GM23338 (cell line): ENCODE data around the gene ANKRD22. TPM values are rescaled to one million over a fixed set of nuclear protein-coding genes. Genes with fewer than 3 reads are reported as not detected.
"Not testable (repeated sequence)": the region's sequence is repeated elsewhere in the genome, so short reads cannot be mapped to it uniquely, and the experiment has no call there.

Experiments
- ATAC-seq: fragments of 200-7000 bp; cut with Tn5 transposase; 3 replicates; pipeline ENCODE4 v1.9.1; 2020
- DNase-seq: peaks from one replicate; pipeline ENCODE4 v3.0.0-alpha.2; 2015; ENCODE audit warnings: low spot score
- H2AFZ ChIP-seq: fragments of 200-600 bp; sonication (generic); 2 replicates; pipeline ENCODE4 v1.8.0; 2016; ENCODE audit warnings: antibody characterized with exemption, mild to moderate bottlenecking, moderate library complexity
- H3F3A ChIP-seq: fragments of 200-600 bp; sonication (generic); replicated peaks from 2 replicates; pipeline ENCODE4 v1.8.0; 2017; ENCODE audit warnings: antibody characterized with exemption, mixed run types, low read depth
- H3K27ac ChIP-seq: fragments of 200-600 bp; sonication (generic); 2 replicates; pipeline ENCODE4 v1.6.1; 2016; ENCODE audit warnings: low read depth
- H3K27me3 ChIP-seq: fragments of 200-600 bp; sonication (generic); 2 replicates; pipeline ENCODE4 v1.8.0; 2016; ENCODE audit warnings: mild to moderate bottlenecking, mixed run types, moderate library complexity; ENCODE audit not compliant: insufficient read depth
- H3K36me3 ChIP-seq: fragments of 200-600 bp; sonication (generic); 2 replicates; pipeline ENCODE4 v1.8.0; 2016; ENCODE audit warnings: mild to moderate bottlenecking; ENCODE audit not compliant: insufficient read depth
- H3K4me1 ChIP-seq: fragments of 200-600 bp; sonication (generic); 2 replicates; pipeline ENCODE4 v1.8.0; 2016; ENCODE audit warnings: mild to moderate bottlenecking, moderate library complexity; ENCODE audit not compliant: insufficient read depth
- H3K4me2 ChIP-seq: fragments of 200-600 bp; sonication (generic); 2 replicates; pipeline ENCODE4 v1.7.1; 2017; ENCODE audit warnings: mixed run types
- H3K4me3 ChIP-seq: fragments of 200-600 bp; sonication (generic); 2 replicates; pipeline ENCODE4 v1.6.1; 2016; ENCODE audit warnings: mixed run types
- H3K79me2 ChIP-seq: fragments of 200-600 bp; sonication (generic); replicated peaks from 2 replicates; pipeline ENCODE4 v1.8.0; 2017; ENCODE audit warnings: mild to moderate bottlenecking; ENCODE audit not compliant: insufficient read depth
- H3K9me2 ChIP-seq: fragments of 200-600 bp; sonication (generic); 2 replicates; pipeline ENCODE4 v1.8.0; 2017; ENCODE audit not compliant: insufficient read depth
- H4K20me1 ChIP-seq: fragments of 200-600 bp; sonication (generic); replicated peaks from 2 replicates; pipeline ENCODE4 v1.8.0; 2017; ENCODE audit warnings: mild to moderate bottlenecking; ENCODE audit not compliant: insufficient read depth
- H3K27ac Mint-ChIP-seq: 2 replicates; pipeline ENCODE4 v1.8.0; 2020; ENCODE audit warnings: inconsistent platforms, mild to moderate bottlenecking, moderate library complexity, mixed read lengths
- H3K27me3 Mint-ChIP-seq: 3 replicates; pipeline ENCODE4 v1.8.0; 2022; ENCODE audit warnings: low read depth, mild to moderate bottlenecking, moderate library complexity, mixed read lengths, inconsistent platforms; ENCODE audit not compliant: insufficient read depth, poor library complexity
- H3K36me3 Mint-ChIP-seq: 3 replicates; pipeline ENCODE4 v1.8.0; 2021; ENCODE audit warnings: low read depth, mild to moderate bottlenecking, inconsistent platforms, moderate library complexity, mixed read lengths
- H3K4me1 Mint-ChIP-seq: 3 replicates; pipeline ENCODE4 v1.8.0; 2020; ENCODE audit warnings: mild to moderate bottlenecking, inconsistent platforms, mixed read lengths
- H3K4me3 Mint-ChIP-seq: 3 replicates; pipeline ENCODE4 v1.8.0; 2021; ENCODE audit warnings: moderate library complexity, mild to moderate bottlenecking, inconsistent platforms, mixed read lengths
- H3K9me3 Mint-ChIP-seq: 3 replicates; pipeline ENCODE4 v1.8.0; 2020; ENCODE audit warnings: moderate library complexity, mild to moderate bottlenecking, inconsistent platforms, mixed read lengths
- CREB1 ChIP-seq: fragments of 250-450 bp; sonication (Bioruptor Pico); IDR thresholded peaks from 2 replicates; pipeline ENCODE4 v1.5.0; 2020; ENCODE audit warnings: low read depth, mild to moderate bottlenecking, moderate library complexity
- CTCF ChIP-seq, 2 experiments: fragments of 200-600 bp in 1 of 2; sonication (generic) in 1 of 2; conservative IDR thresholded peaks; 2 replicates each; pipeline versions ENCODE4 v1.5.1 to v1.6.1; 2016 to 2017; ENCODE audit warnings: antibody characterized with exemption in 2 of 2, low read depth in 2 of 2, mild to moderate bottlenecking in 2 of 2, moderate library complexity in 1 of 2
- ETS1 ChIP-seq: IDR thresholded peaks from 2 replicates; pipeline ENCODE4 v1.6.1; 2016; ENCODE audit warnings: antibody characterized with exemption
- EZH2 ChIP-seq: fragments of 200-600 bp; sonication (generic); IDR thresholded peaks from one replicate; pipeline ENCODE4 v1.8.0; 2017; ENCODE audit warnings: antibody characterized with exemption, mild to moderate bottlenecking, low read depth; ENCODE audit not compliant: unreplicated experiment
- NANOG ChIP-seq: IDR thresholded peaks from 2 replicates; pipeline ENCODE4 v1.6.1; 2016; ENCODE audit warnings: antibody characterized with exemption, borderline replicate concordance
- REST ChIP-seq: IDR thresholded peaks from one replicate; pipeline ENCODE4 v1.6.1; 2018; ENCODE audit warnings: antibody characterized with exemption; ENCODE audit not compliant: unreplicated experiment
- STAT1 ChIP-seq: IDR thresholded peaks from one replicate; pipeline ENCODE4 v1.6.1; 2016; ENCODE audit warnings: antibody characterized with exemption; ENCODE audit not compliant: unreplicated experiment
- ZNF114 ChIP-seq: fragments of 250-450 bp; sonication (Bioruptor Pico); IDR thresholded peaks from 2 replicates; pipeline ENCODE4 v1.5.0; 2020; ENCODE audit warnings: mild to moderate bottlenecking, moderate library complexity
- polyA plus RNA-seq: library from polyadenylated mRNA; unstranded; fragments of >200 nt; fragmentation: Nextera tagmentation; extraction: Ambion mirVana; gene quantifications from 2 replicates; pipeline ENCODE4 v1.2.1, GENCODE V29; 2016
- total RNA-seq: library from RNA; depleted of rRNA; stranded (reverse); fragments of >200 nt; shearing (Covaris generic); gene quantifications from 2 replicates; pipeline ENCODE4 v1.2.3, GENCODE V29; 2014

ANKRD22 gene
- total and polyA plus RNA-seq, 2 experiments from 2014 or later: not detected

- TF ChIP-seq REST (no peak), NANOG (no peak), ZNF114 (CRISPR knock-in tag) (no peak), ETS1 (no peak), CREB1 (CRISPR knock-in tag) (no peak), STAT1 (no peak), EZH2 (no peak)
Observed at GRCh38 chr10:88840104-88840503, 11.5 kb downstream of the ANKRD22 start (continued).

DNA sequence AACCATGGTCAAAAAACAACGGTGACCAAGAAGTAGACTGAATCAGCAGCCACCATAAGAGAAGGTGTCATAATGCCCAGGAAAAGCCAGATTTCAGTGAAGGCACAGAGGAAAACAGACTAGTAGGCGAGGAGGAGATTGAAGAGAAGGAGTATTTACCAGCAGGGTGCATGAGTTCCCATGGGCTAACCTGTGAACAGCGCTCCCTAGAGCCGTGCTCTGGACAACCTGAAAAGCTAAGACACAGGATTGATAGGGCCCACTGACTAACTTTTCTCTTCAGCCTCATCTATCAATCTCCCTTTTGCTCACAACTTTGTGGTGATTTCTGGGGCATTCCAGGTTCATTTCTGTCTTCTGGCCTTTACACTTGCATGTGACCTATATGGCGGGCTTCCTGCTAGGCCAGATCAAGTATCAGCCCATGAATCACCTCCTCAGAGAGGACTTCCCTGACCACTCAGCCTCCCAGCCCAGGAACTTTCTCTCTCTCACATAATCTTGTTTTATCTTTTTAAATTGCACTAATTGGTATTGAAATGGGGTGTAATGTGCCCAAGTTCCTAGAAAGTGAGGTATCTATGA lies 12.8 kb downstream of the ANKRD22 start:
- H3K27me3 Mint-ChIP-seq: no peaks in the 10 kb centered on the region
- H2AFZ ChIP-seq: peak overlapping the region; percentile 14; the same call in 1 of the 2 replicates
- H3K4me1 ChIP-seq: no peaks in the 10 kb centered on the region
- no peak overlapping the region for H3K4me3 Mint-ChIP-seq
- H4K20me1 ChIP-seq: no peaks in the 10 kb centered on the region
- H3K9me2 ChIP-seq: no peaks in the 10 kb centered on the region
- H3K27ac Mint-ChIP-seq: no peak overlapping the region
- no peak overlapping the region for H3K4me3 ChIP-seq
- no peaks in the 10 kb centered on the region for H3K4me1 Mint-ChIP-seq
- H3K27me3 ChIP-seq: no peaks in the 10 kb centered on the region
- H3K27ac ChIP-seq: no peak overlapping the region
- no peaks in the 10 kb centered on the region for H3K9me3 Mint-ChIP-seq
- H3F3A ChIP-seq: no peaks in the 10 kb centered on the region
- no peaks in the 10 kb centered on the region for H3K79me2 ChIP-seq
- ATAC-seq (peak; percentile 55; the same call in 2 of the 3 replicates), DNase-seq (peak; percentile 47)
- peak; percentile 11 to 48; a peak in 3 of 4 replicates for TF ChIP-seq CTCF (conservative IDR thresholded peaks at IDR 0.05; ENCODE audit: low read depth in 2 of 2)
- TF ChIP-seq STAT1: no peak
- no peaks in the 10 kb centered on the region for H3K36me3 Mint-ChIP-seq
- H3K36me3 ChIP-seq: no peaks in the 10 kb centered on the region
- no peak overlapping the region for H3K4me2 ChIP-seq

DNA sequence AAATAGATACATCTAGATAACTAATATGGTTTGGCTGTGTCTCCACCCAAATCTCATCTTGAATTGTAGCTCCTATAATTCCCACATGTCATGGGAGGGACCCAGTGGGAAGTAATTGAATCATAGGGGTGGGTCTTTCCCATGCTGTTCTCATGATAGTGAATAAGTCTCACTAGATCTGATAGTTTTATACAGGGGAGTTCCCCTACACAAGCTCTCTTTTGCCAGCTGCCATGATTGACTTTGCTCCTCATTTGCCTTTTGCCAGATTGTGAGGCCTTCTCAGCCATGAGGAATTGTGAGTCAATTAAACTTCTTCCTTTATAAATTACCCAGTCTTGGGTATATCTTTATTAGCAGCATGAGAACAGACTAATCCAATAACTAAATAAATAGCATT lies 14.0 kb downstream of the ANKRD22 start:
- not testable (repeated sequence) for H2AFZ ChIP-seq, H3K9me3 Mint-ChIP-seq, H4K20me1 ChIP-seq, H3K27me3 Mint-ChIP-seq, H3K4me3 Mint-ChIP-seq, H3K4me2 ChIP-seq, H3K36me3 ChIP-seq, H3K27me3 ChIP-seq, H3K4me1 ChIP-seq, H3K9me2 ChIP-seq, H3F3A ChIP-seq, H3K79me2 ChIP-seq, H3K27ac ChIP-seq, DNase-seq, H3K4me1 Mint-ChIP-seq, H3K27ac Mint-ChIP-seq, ATAC-seq, H3K4me3 ChIP-seq, H3K36me3 Mint-ChIP-seq
